ENCODE data around the gene CTIF.

CTIF gene

GRCh38 chr18:48548921-48549320 lies 10.1 kb downstream of the CTIF start:
- Histone ChIP-seq H3K27me3 (peaks cover 5% of the 10 kb centered on the region), H3K4me3 (ENCODE audit: low read depth in 1 of 2, low read length in 1 of 2) (no peak overlapping the region), H3K4me1 (ENCODE audit: control insufficient read depth in 1 of 2, insufficient read depth in 1 of 2, low read depth in 1 of 2, low read length in 1 of 2) (no peaks in the 10 kb centered on the region), H3K36me3 (no peaks in the 10 kb centered on the region), H3K27ac (no peak overlapping the region), H3K9me3 (no peaks in the 10 kb centered on the region)
- TF ChIP-seq, protein P1, sequence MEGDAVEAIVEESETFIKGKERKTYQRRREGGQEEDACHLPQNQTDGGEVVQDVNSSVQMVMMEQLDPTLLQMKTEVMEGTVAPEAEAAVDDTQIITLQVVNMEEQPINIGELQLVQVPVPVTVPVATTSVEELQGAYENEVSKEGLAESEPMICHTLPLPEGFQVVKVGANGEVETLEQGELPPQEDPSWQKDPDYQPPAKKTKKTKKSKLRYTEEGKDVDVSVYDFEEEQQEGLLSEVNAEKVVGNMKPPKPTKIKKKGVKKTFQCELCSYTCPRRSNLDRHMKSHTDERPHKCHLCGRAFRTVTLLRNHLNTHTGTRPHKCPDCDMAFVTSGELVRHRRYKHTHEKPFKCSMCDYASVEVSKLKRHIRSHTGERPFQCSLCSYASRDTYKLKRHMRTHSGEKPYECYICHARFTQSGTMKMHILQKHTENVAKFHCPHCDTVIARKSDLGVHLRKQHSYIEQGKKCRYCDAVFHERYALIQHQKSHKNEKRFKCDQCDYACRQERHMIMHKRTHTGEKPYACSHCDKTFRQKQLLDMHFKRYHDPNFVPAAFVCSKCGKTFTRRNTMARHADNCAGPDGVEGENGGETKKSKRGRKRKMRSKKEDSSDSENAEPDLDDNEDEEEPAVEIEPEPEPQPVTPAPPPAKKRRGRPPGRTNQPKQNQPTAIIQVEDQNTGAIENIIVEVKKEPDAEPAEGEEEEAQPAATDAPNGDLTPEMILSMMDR (IDR thresholded peaks at IDR 0.05): no peak

DNA sequence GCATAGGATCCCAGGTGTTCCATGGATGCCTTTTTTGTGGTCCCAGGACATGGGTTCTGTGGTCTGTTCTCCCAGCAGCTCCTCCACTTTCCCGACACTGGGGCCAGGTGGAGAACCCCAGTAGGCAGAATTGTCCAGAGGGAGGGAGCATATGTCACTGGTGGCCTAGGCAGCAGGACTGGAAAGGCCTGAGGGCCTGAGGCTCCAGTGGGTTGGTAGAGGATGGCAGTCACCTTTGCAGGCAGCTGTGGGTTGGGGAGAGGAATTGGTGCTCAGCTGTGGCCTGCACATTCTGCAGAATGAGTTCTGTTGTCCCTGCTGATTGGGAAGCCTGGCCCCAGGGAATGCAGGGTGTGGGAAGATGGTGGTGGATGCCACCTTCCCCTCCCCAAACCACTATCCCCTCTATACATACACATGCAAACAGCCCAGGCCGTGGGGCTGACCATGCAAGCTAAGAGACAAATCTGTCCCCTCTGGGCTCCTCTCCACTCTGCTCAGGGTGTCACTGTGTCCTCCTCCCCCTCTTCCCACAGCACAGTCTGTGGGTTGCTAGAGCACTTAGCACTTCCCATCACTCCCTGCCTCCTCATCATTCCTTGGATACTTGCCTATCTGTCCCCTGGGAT lies 11.4 kb downstream of the CTIF start:
- no peak overlapping the region for H3K4me3 ChIP-seq (ENCODE audit: low read depth in 1 of 2, low read length in 1 of 2)
- H3K27ac ChIP-seq: no peak overlapping the region
- no peaks in the 10 kb centered on the region for H3K4me1 ChIP-seq (ENCODE audit: control insufficient read depth in 1 of 2, insufficient read depth in 1 of 2, low read depth in 1 of 2, low read length in 1 of 2)
- H3K27me3 ChIP-seq: peaks cover 5% of the 10 kb centered on the region
- H3K36me3 ChIP-seq: no peaks in the 10 kb centered on the region
- H3K9me3 ChIP-seq: no peaks in the 10 kb centered on the region
- TF ChIP-seq, protein P1 (IDR thresholded peaks at IDR 0.05): no peak

- Histone ChIP-seq H3K9me3 (no peaks in the 10 kb centered on the region), H3K4me1 (ENCODE audit: control insufficient read depth in 1 of 2, insufficient read depth in 1 of 2, low read depth in 1 of 2, low read length in 1 of 2) (no peaks in the 10 kb centered on the region), H3K4me3 (ENCODE audit: low read depth in 1 of 2, low read length in 1 of 2) (no peak overlapping the region), H3K27ac (no peak overlapping the region), H3K36me3 (no peaks in the 10 kb centered on the region), H3K27me3 (no peaks in the 10 kb centered on the region)
- TF ChIP-seq, protein P1 (IDR thresholded peaks at IDR 0.05): no peak
Measured at GRCh38 chr18:48551100-48551499, 12.3 kb downstream of the CTIF start.

DNA sequence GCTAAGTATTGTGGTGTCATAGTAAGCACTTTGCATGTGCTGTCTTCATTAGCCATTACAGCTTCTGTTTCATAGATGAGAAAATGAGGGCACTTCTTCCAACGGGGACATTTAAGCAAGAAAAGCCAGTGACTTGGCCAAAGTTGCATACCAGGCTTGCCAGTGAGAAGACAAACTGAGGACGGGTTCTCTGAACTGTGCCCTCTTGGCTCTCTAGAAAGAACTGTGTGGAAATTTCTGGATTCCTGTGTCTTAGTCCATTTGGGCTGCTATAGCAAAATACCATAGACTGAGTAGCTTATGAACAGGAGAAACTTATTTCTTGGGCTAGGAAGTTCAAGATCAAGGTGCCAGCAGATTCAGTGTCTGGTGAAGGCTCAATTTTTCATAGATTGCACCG lies 13.3 kb downstream of the CTIF start:
- Histone ChIP-seq H3K4me1 (ENCODE audit: control insufficient read depth in 1 of 2, insufficient read depth in 1 of 2, low read depth in 1 of 2, low read length in 1 of 2) (no peaks in the 10 kb centered on the region), H3K27ac (no peak overlapping the region)
- TF ChIP-seq, protein P1 (IDR thresholded peaks at IDR 0.05): no peak

GRCh38 chr18:48553236-48553635 lies 14.4 kb downstream of the CTIF start:
- TF ChIP-seq, protein P1 (IDR thresholded peaks at IDR 0.05): no peak
- no peaks in the 10 kb centered on the region for H3K27me3 ChIP-seq
- no peak overlapping the region for H3K27ac ChIP-seq
- no peaks in the 10 kb centered on the region for H3K9me3 ChIP-seq
- H3K4me1 ChIP-seq (ENCODE audit: control insufficient read depth in 1 of 2, insufficient read depth in 1 of 2, low read depth in 1 of 2, low read length in 1 of 2): no peaks in the 10 kb centered on the region
- H3K36me3 ChIP-seq: no peaks in the 10 kb centered on the region
- H3K4me3 ChIP-seq (ENCODE audit: low read depth in 1 of 2, low read length in 1 of 2): no peak overlapping the region

More for the DNA sequence above, 13.3 kb downstream of the CTIF start:
- Histone ChIP-seq H3K4me3 (ENCODE audit: low read depth in 1 of 2, low read length in 1 of 2) (no peak overlapping the region), H3K36me3 (no peaks in the 10 kb centered on the region), H3K9me3 (no peaks in the 10 kb centered on the region), H3K27me3 (no peaks in the 10 kb centered on the region)
